GM18507 (cell line): ENCODE measurements around the gene WDR37.

Experiments used
- DNase-seq: peaks from one replicate; pipeline ENCODE4 v3.0.0; 2011; ENCODE audit warnings: low read depth; ENCODE audit not compliant: insufficient read length; ENCODE audit errors: extremely low spot score
- FAIRE-seq: peaks from 2 replicates; lab custom pipeline; 2011; peaks lifted over from hg19 to GRCh38; lab: Jason Lieb, UNC

Gene WDR37

GRCh38 chr10:1174022-1174421 is 117.8 kb downstream of the WDR37 start:
- FAIRE-seq (no peak), DNase-seq (no peak)

GRCh38 chr10:1175956-1176565 is 119.9 kb downstream of the WDR37 start:
- FAIRE-seq = no peak
- DNase-seq = no peak

GRCh38 chr10:1177936-1178335 is 121.8 kb downstream of the WDR37 start:
- FAIRE-seq (no peak), DNase-seq (no peak)

GRCh38 chr10:1178506-1178905 is 122.3 kb downstream of the WDR37 start:
- FAIRE-seq (no peak), DNase-seq (no peak)

- DNase-seq (no peak), FAIRE-seq (no peak)
Observed at GRCh38 chr10:1179346-1180070, 123.3 kb downstream of the WDR37 start.

- DNase-seq (no peak), FAIRE-seq (no peak)
Observed at GRCh38 chr10:1180071-1180730, 124.0 kb downstream of the WDR37 start.

GRCh38 chr10:1180836-1181235 is 124.7 kb downstream of the WDR37 start:
- no peak for DNase-seq
- no peak for FAIRE-seq
